DOHH2 (cell line): ENCODE data around the gene ASMTL.

Experiments
- H3F3A ChIP-seq: fragments of 200-600 bp; sonication (generic), shearing (Covaris generic); 2 replicates; pipeline ENCODE4 v1.6.0; 2016; ENCODE audit warnings: antibody characterized with exemption, mild to moderate bottlenecking; ENCODE audit not compliant: control insufficient read depth, insufficient read depth
- H3K27ac ChIP-seq: fragments of 200-600 bp; sonication (generic); 2 replicates; pipeline ENCODE4 v1.5.1; 2014; ENCODE audit warnings: low read depth, mild to moderate bottlenecking, low read length, moderate library complexity
- H3K27me3 ChIP-seq: fragments of 200-600 bp; sonication (generic); 2 replicates; pipeline ENCODE4 v1.6.1; 2014; ENCODE audit warnings: mild to moderate bottlenecking, low read length, mixed read lengths; ENCODE audit not compliant: control insufficient read depth
- H3K36me3 ChIP-seq: fragments of 200-600 bp; sonication (generic); 2 replicates; pipeline ENCODE4 v1.6.1; 2014; ENCODE audit warnings: mild to moderate bottlenecking, low read length, moderate library complexity, mixed read lengths; ENCODE audit not compliant: control insufficient read depth
- H3K4me1 ChIP-seq: fragments of 200-600 bp; sonication (generic); 2 replicates; pipeline ENCODE4 v1.6.1; 2014; ENCODE audit warnings: mild to moderate bottlenecking, low read length, mixed read lengths; ENCODE audit not compliant: control insufficient read depth
- H3K4me2 ChIP-seq: fragments of 200-600 bp; sonication (generic); 2 replicates; pipeline ENCODE4 v1.6.0; 2014; ENCODE audit warnings: mild to moderate bottlenecking, low read length, moderate library complexity
- H3K4me3 ChIP-seq: fragments of 200-600 bp; sonication (generic); 2 replicates; pipeline ENCODE4 v1.5.1; 2014; ENCODE audit warnings: mild to moderate bottlenecking, low read length, mixed read lengths
- H3K79me2 ChIP-seq: fragments of 200-600 bp; sonication (generic); 2 replicates; pipeline ENCODE4 v1.6.1; 2014; ENCODE audit warnings: mild to moderate bottlenecking, low read length, mixed read lengths; ENCODE audit not compliant: control insufficient read depth
- H3K9me2 ChIP-seq: fragments of 200-600 bp; sonication (generic); replicated peaks from 2 replicates; pipeline ENCODE4 v1.6.1; 2014; ENCODE audit warnings: mild to moderate bottlenecking, low read length, mixed read lengths; ENCODE audit not compliant: control insufficient read depth
- H3K9me3 ChIP-seq: fragments of 200-600 bp; sonication (generic); 2 replicates; pipeline ENCODE4 v1.6.1; 2014; ENCODE audit warnings: antibody characterized with exemption, low read length, mixed read lengths; ENCODE audit not compliant: control insufficient read depth, insufficient read depth
- H4K20me1 ChIP-seq: fragments of 200-600 bp; sonication (generic); 2 replicates; pipeline ENCODE4 v1.6.0; 2014; ENCODE audit warnings: low read depth, mild to moderate bottlenecking, antibody characterized with exemption, low read length, moderate library complexity; ENCODE audit not compliant: control insufficient read depth, insufficient read depth
- CTCF ChIP-seq: fragments of 200-600 bp; sonication (generic); IDR thresholded peaks from one replicate; pipeline ENCODE4 v1.5.1; 2014; ENCODE audit warnings: antibody characterized with exemption, mild to moderate bottlenecking, low read depth, low read length; ENCODE audit not compliant: poor library complexity, severe bottlenecking
- EZH2phosphoT487 ChIP-seq: fragments of 200-600 bp; sonication (generic); IDR thresholded peaks from 2 replicates; pipeline ENCODE4 v1.6.1; 2017; ENCODE audit warnings: borderline replicate concordance, mild to moderate bottlenecking, antibody characterized with exemption, low read length, moderate library complexity, mixed read lengths

Gene ASMTL

GRCh38 chrX:1453395-1453783, 680 bp upstream of the ASMTL start:
- peaks cover 59% of the 10 kb centered on the region for H3K4me1 ChIP-seq
- no peaks in the 10 kb centered on the region for H3K9me2 ChIP-seq
- peak overlapping the region; percentile 68 for H3K27ac ChIP-seq
- peak overlapping the region; percentile 80 for H3K4me2 ChIP-seq
- peaks cover 12% of the 10 kb centered on the region for H3F3A ChIP-seq
- peaks cover 43% of the 10 kb centered on the region for H3K79me2 ChIP-seq
- H3K27me3 ChIP-seq, result no peaks in the 10 kb centered on the region
- H3K9me3 ChIP-seq, result peaks cover 12% of the 10 kb centered on the region; the same call in 1 of the 2 replicates
- TF ChIP-seq EZH2phosphoT487 (no peak), CTCF (no peak)
- peaks cover 19% of the 10 kb centered on the region for H3K36me3 ChIP-seq
- H3K4me3 ChIP-seq, result peak overlapping the region; percentile 84
- H4K20me1 ChIP-seq, result no peaks in the 10 kb centered on the region

GRCh38 chrX:1451661-1452515, 821 bp downstream of the ASMTL start:
- Histone ChIP-seq H3K79me2 (peaks cover 58% of the 10 kb centered on the region), H3K4me1 (peaks cover 55% of the 10 kb centered on the region), H3F3A (peaks cover 6% of the 10 kb centered on the region), H3K4me3 (peak overlapping the region; percentile 94), H3K9me2 (no peaks in the 10 kb centered on the region), H3K4me2 (peak overlapping the region; percentile 75), H3K36me3 (peaks cover 34% of the 10 kb centered on the region), H3K9me3 (peaks cover 21% of the 10 kb centered on the region; the same call in 1 of the 2 replicates), H3K27me3 (no peaks in the 10 kb centered on the region), H4K20me1 (no peaks in the 10 kb centered on the region), H3K27ac (peak overlapping the region; percentile 52)
- TF ChIP-seq EZH2phosphoT487 (no peak), CTCF (no peak)

- Histone ChIP-seq H3K9me3 (peaks cover 21% of the 10 kb centered on the region; the same call in 1 of the 2 replicates), H4K20me1 (no peaks in the 10 kb centered on the region), H3K4me1 (peaks cover 52% of the 10 kb centered on the region), H3K79me2 (peaks cover 61% of the 10 kb centered on the region), H3K27ac (no peak overlapping the region), H3K36me3 (peaks cover 34% of the 10 kb centered on the region), H3K9me2 (no peaks in the 10 kb centered on the region), H3K27me3 (no peaks in the 10 kb centered on the region), H3F3A (peaks cover 6% of the 10 kb centered on the region), H3K4me3 (peak overlapping the region; percentile 94), H3K4me2 (peak overlapping the region; percentile 75)
- TF ChIP-seq CTCF (no peak), EZH2phosphoT487 (no peak)
Measured at GRCh38 chrX:1451251-1451660, 1.5 kb downstream of the ASMTL start.
